Mesodermal cell (in vitro differentiated cells): ENCODE measurements around the gene ADAMTS2.

ENCODE experiments used
- H3K27ac ChIP-seq: 2 replicates; pipeline ENCODE4 v1.7.0; 2013; ENCODE audit warnings: mild to moderate bottlenecking, low read depth, low read length, moderate library complexity; ENCODE audit not compliant: severe bottlenecking
- H3K36me3 ChIP-seq: 2 replicates; pipeline ENCODE4 v1.7.1; 2013; ENCODE audit warnings: mild to moderate bottlenecking, low read length, moderate library complexity; ENCODE audit not compliant: control insufficient read depth, insufficient read depth
- H3K4me1 ChIP-seq: one replicate; pipeline ENCODE4 v1.7.1; 2013; ENCODE audit warnings: mild to moderate bottlenecking, low read length; ENCODE audit not compliant: insufficient read depth, control insufficient read depth, poor library complexity, severe bottlenecking
- H3K4me3 ChIP-seq: 2 replicates; pipeline ENCODE4 v1.7.0; 2013; ENCODE audit warnings: low read length, control low read depth, mild to moderate bottlenecking; ENCODE audit not compliant: insufficient read depth, poor library complexity, severe bottlenecking; ENCODE audit errors: extremely low read depth
- H3K9me3 ChIP-seq: 2 replicates; pipeline ENCODE4 v1.7.1; 2013; ENCODE audit warnings: mild to moderate bottlenecking, low read length, moderate library complexity; ENCODE audit not compliant: control insufficient read depth
- WGBS, 2 experiments: methylation state at CpG; one replicate each; pipeline ENCODE4 v1.1.5; 2013; ENCODE audit warnings: missing lambda C conversion rate in 2 of 2; ENCODE audit not compliant: insufficient coverage in 2 of 2; 5-methylcytosine and 5-hydroxymethylcytosine counted together

Gene ADAMTS2

GRCh38 chr5:179153341-179153901 is 191.8 kb downstream of the ADAMTS2 start:
- WGBS, 2 experiments: 94 to 95% methylated on average over 24 of the region's 24 CpGs
- no peak overlapping the region for H3K27ac ChIP-seq
- H3K36me3 ChIP-seq: no peaks in the 10 kb centered on the region
- H3K4me1 ChIP-seq: no peaks in the 10 kb centered on the region
- H3K4me3 ChIP-seq: no peak overlapping the region
- no peaks in the 10 kb centered on the region for H3K9me3 ChIP-seq

- WGBS, 2 experiments: 95 to 99% methylated on average over 10 to 13 of the region's 15 CpGs
- H3K4me1 ChIP-seq: no peaks in the 10 kb centered on the region
- H3K27ac ChIP-seq: no peak overlapping the region
- no peaks in the 10 kb centered on the region for H3K36me3 ChIP-seq
- no peak overlapping the region for H3K4me3 ChIP-seq
- no peaks in the 10 kb centered on the region for H3K9me3 ChIP-seq
Observed at GRCh38 chr5:179152941-179153340, 192.3 kb downstream of the ADAMTS2 start.

GRCh38 chr5:179152144-179152895 is 192.9 kb downstream of the ADAMTS2 start:
- Histone ChIP-seq H3K9me3 (no peaks in the 10 kb centered on the region), H3K4me3 (no peak overlapping the region), H3K36me3 (no peaks in the 10 kb centered on the region), H3K4me1 (no peaks in the 10 kb centered on the region), H3K27ac (no peak overlapping the region)
- 85 to 91% methylated on average over 13 to 16 of the region's 18 CpGs for WGBS, 2 experiments

- Histone ChIP-seq H3K27ac (no peak overlapping the region), H3K9me3 (no peaks in the 10 kb centered on the region), H3K4me3 (no peak overlapping the region), H3K4me1 (no peaks in the 10 kb centered on the region), H3K36me3 (no peaks in the 10 kb centered on the region)
- WGBS, 2 experiments: 95 to 98% methylated on average over 8 to 11 of the region's 11 CpGs
Observed at GRCh38 chr5:179151286-179152118, 193.8 kb downstream of the ADAMTS2 start.

- Histone ChIP-seq H3K4me1 (no peaks in the 10 kb centered on the region), H3K27ac (no peak overlapping the region), H3K36me3 (no peaks in the 10 kb centered on the region), H3K9me3 (no peaks in the 10 kb centered on the region), H3K4me3 (no peak overlapping the region)
- WGBS, 2 experiments: 60 to 79% methylated on average over 1 to 2 of the region's 7 CpGs
Observed at GRCh38 chr5:179150011-179150410, 195.2 kb downstream of the ADAMTS2 start.

- no peaks in the 10 kb centered on the region for H3K9me3 ChIP-seq
- H3K27ac ChIP-seq: no peak overlapping the region
- H3K4me1 ChIP-seq: no peaks in the 10 kb centered on the region
- no peak overlapping the region for H3K4me3 ChIP-seq
- 87% methylated on average over 10 of the region's 10 CpGs for WGBS, 2 experiments
- H3K36me3 ChIP-seq: no peaks in the 10 kb centered on the region
Observed at GRCh38 chr5:179149278-179149677, 196.0 kb downstream of the ADAMTS2 start.

GRCh38 chr5:179148703-179149170 is 196.5 kb downstream of the ADAMTS2 start:
- Histone ChIP-seq H3K9me3 (no peaks in the 10 kb centered on the region), H3K27ac (no peak overlapping the region), H3K36me3 (no peaks in the 10 kb centered on the region), H3K4me1 (no peaks in the 10 kb centered on the region), H3K4me3 (no peak overlapping the region)
- 73 to 88% methylated on average over 7 of the region's 9 CpGs for WGBS, 2 experiments

- no peaks in the 10 kb centered on the region for H3K36me3 ChIP-seq
- WGBS, 2 experiments: 88 to 91% methylated on average over 22 to 25 of the region's 25 CpGs
- no peak overlapping the region for H3K4me3 ChIP-seq
- H3K9me3 ChIP-seq: no peaks in the 10 kb centered on the region
- H3K4me1 ChIP-seq: peaks cover 5% of the 10 kb centered on the region
- H3K27ac ChIP-seq: no peak overlapping the region
Observed at GRCh38 chr5:179147991-179148702, 197.1 kb downstream of the ADAMTS2 start.

- 89 to 95% methylated on average over 9 of the region's 10 CpGs for WGBS, 2 experiments
- H3K4me3 ChIP-seq: no peak overlapping the region
- H3K36me3 ChIP-seq: no peaks in the 10 kb centered on the region
- H3K9me3 ChIP-seq: no peaks in the 10 kb centered on the region
- no peak overlapping the region for H3K27ac ChIP-seq
- peaks cover 24% of the 10 kb centered on the region for H3K4me1 ChIP-seq
Observed at GRCh38 chr5:179146277-179146676, 199.0 kb downstream of the ADAMTS2 start.

- H3K9me3 ChIP-seq: no peaks in the 10 kb centered on the region
- H3K4me1 ChIP-seq: peaks cover 24% of the 10 kb centered on the region
- H3K4me3 ChIP-seq: no peak overlapping the region
- 17 to 80% methylated on average over 1 to 2 of the region's 7 CpGs for WGBS, 2 experiments
- H3K27ac ChIP-seq: peak overlapping the region; percentile 88
- H3K36me3 ChIP-seq: no peaks in the 10 kb centered on the region
Observed at GRCh38 chr5:179143446-179143845, 201.8 kb downstream of the ADAMTS2 start.
